PC-9 (cell line): ENCODE results near the gene KIF26A. TPM values are rescaled to one million over a fixed set of nuclear protein-coding genes. Genes with fewer than 3 reads are reported as not detected.
"Not testable (repeated sequence)": the region's sequence is repeated elsewhere in the genome, so short reads cannot be mapped to it uniquely, and the experiment has no call there.

Experiments used
- BruUV-seq: library from RNA; stranded (reverse); fragments of 400-500 nt; replicated peaks from 2 replicates; lab custom pipeline; 2021; lab: Mats Ljungman, UMichigan
- CTCF ChIA-PET: fragments of 300-600 bp; sonication (Branson Sonifier 250); formaldehyde crosslinking; loops from one replicate; lab custom pipeline; 2022; ENCODE audit warnings: antibody characterized with exemption; lab: Charles Lee
- POLR2A ChIA-PET: fragments of 300-600 bp; sonication (Branson Sonifier 250); formaldehyde crosslinking; loops from one replicate; lab custom pipeline; 2022; ENCODE audit warnings: antibody characterized with exemption; ENCODE audit not compliant: unreplicated experiment; lab: Charles Lee
- DNase-seq, 2 experiments: peaks; one replicate each; pipeline versions ENCODE4 v3.0.0 to v3.0.0-alpha.2; 2015 to 2022; ENCODE audit warnings: mixed read lengths in 1 of 2
- H2AFZ ChIP-seq: fragments of 200-600 bp; sonication (generic); 2 replicates; pipeline ENCODE4 v1.8.1; 2017; ENCODE audit warnings: antibody characterized with exemption
- H3F3A ChIP-seq: fragments of 200-600 bp; sonication (generic); 2 replicates; pipeline ENCODE4 v1.8.1; 2017; ENCODE audit warnings: antibody characterized with exemption, mild to moderate bottlenecking, low read depth; ENCODE audit not compliant: insufficient read depth
- H3K27ac ChIP-seq: fragments of 200-600 bp; sonication (generic); 2 replicates; pipeline ENCODE4 v1.6.1; 2016; ENCODE audit warnings: mixed run types
- H3K27me3 ChIP-seq: fragments of 200-600 bp; sonication (generic); 2 replicates; pipeline ENCODE4 v1.6.1; 2016; ENCODE audit warnings: low read depth, mixed run types; ENCODE audit not compliant: insufficient read depth
- H3K36me3 ChIP-seq: fragments of 200-600 bp; sonication (generic); 2 replicates; pipeline ENCODE4 v1.6.1; 2016; ENCODE audit warnings: low read depth, mixed run types
- H3K4me1 ChIP-seq: fragments of 200-600 bp; sonication (generic); replicated peaks from 2 replicates; pipeline ENCODE4 v1.6.1; 2016; ENCODE audit warnings: mixed run types; ENCODE audit not compliant: insufficient read depth
- H3K4me2 ChIP-seq: fragments of 200-600 bp; sonication (generic); 2 replicates; pipeline ENCODE4 v1.6.1; 2017; ENCODE audit warnings: mixed run types
- H3K4me3 ChIP-seq: fragments of 200-600 bp; sonication (generic); 2 replicates; pipeline ENCODE4 v1.6.1; 2016; ENCODE audit warnings: mixed run types
- H3K79me2 ChIP-seq: fragments of 200-600 bp; sonication (generic); 2 replicates; pipeline ENCODE4 v1.6.1; 2017; ENCODE audit warnings: low read depth, mixed run types
- H3K9me2 ChIP-seq: fragments of 200-600 bp; sonication (generic); 2 replicates; pipeline ENCODE4 v1.8.1; 2017; ENCODE audit warnings: mild to moderate bottlenecking; ENCODE audit not compliant: insufficient read depth
- H3K9me3 ChIP-seq: fragments of 200-600 bp; sonication (generic); 2 replicates; pipeline ENCODE4 v1.8.1; 2016; ENCODE audit warnings: low read depth; ENCODE audit not compliant: insufficient read depth
- H4K20me1 ChIP-seq: fragments of 200-600 bp; sonication (generic); 2 replicates; pipeline ENCODE4 v1.8.1; 2017; ENCODE audit not compliant: insufficient read depth
- CTCF ChIP-seq: fragments of 200-600 bp; sonication (generic); conservative IDR thresholded peaks from 2 replicates; pipeline ENCODE4 v1.6.1; 2017; ENCODE audit warnings: mixed run types, antibody characterized with exemption, mild to moderate bottlenecking, moderate library complexity
- EZH2 ChIP-seq: fragments of 200-600 bp; sonication (generic); IDR thresholded peaks from 2 replicates; pipeline ENCODE4 v1.8.0; 2017; ENCODE audit warnings: antibody characterized with exemption, low read depth
- intact Hi-C: fragments of 100-400 bp; cut with micrococcal nuclease; formaldehyde crosslinking; loops from one replicate; pipeline ENCODE4 v1.10.0; 2022; ENCODE audit not compliant: unreplicated experiment
- total RNA-seq: library from RNA; stranded (reverse); gene quantifications from 2 replicates; pipeline ENCODE4 v1.2.3, GENCODE V29; 2021

The KIF26A gene
- total RNA-seq, 1 experiment from 2014 or later: 0.17 TPM

GRCh38 chr14:104207142-104208014 lies 69.0 kb downstream of the KIF26A start:
- H3K36me3 ChIP-seq: no peaks in the 10 kb centered on the region
- H3K27ac ChIP-seq: no peak overlapping the region
- DNase-seq: no peak
- intact Hi-C loops: no loop called here
- H3K79me2 ChIP-seq: no peaks in the 10 kb centered on the region
- H4K20me1 ChIP-seq: no peaks in the 10 kb centered on the region; the same call in 1 of the 2 replicates
- no peaks in the 10 kb centered on the region for H3K9me2 ChIP-seq
- no peaks in the 10 kb centered on the region for H3K9me3 ChIP-seq
- POLR2A ChIA-PET: no interaction called here
- H3F3A ChIP-seq: no peaks in the 10 kb centered on the region
- no TSS peak for BruUV-seq
- CTCF ChIA-PET: no interaction called here
- no peaks in the 10 kb centered on the region for H3K4me1 ChIP-seq
- TF ChIP-seq EZH2 (no peak), CTCF (no peak)
- H2AFZ ChIP-seq: no peak overlapping the region
- H3K4me2 ChIP-seq: no peak overlapping the region
- no peak overlapping the region for H3K4me3 ChIP-seq
- H3K27me3 ChIP-seq: peaks cover 82% of the 10 kb centered on the region

GRCh38 chr14:104208015-104208295 lies 69.6 kb downstream of the KIF26A start:
- H3K9me2 ChIP-seq, H3F3A ChIP-seq, H3K36me3 ChIP-seq, CTCF ChIA-PET, POLR2A ChIA-PET, H3K4me1 ChIP-seq, DNase-seq, BruUV-seq, H3K27ac ChIP-seq, H4K20me1 ChIP-seq, H3K79me2 ChIP-seq, H3K4me2 ChIP-seq, H2AFZ ChIP-seq, H3K9me3 ChIP-seq, H3K4me3 ChIP-seq, intact Hi-C loops: not testable (repeated sequence)
- H3K27me3 ChIP-seq: peaks cover 83% of the 10 kb centered on the region

GRCh38 chr14:104208331-104208730 lies 69.9 kb downstream of the KIF26A start:
- peaks cover 83% of the 10 kb centered on the region for H3K27me3 ChIP-seq
- H3K4me2 ChIP-seq, H3K4me1 ChIP-seq, DNase-seq, CTCF ChIA-PET, BruUV-seq, H3K36me3 ChIP-seq, intact Hi-C loops, H4K20me1 ChIP-seq, H3K9me2 ChIP-seq, H3K27ac ChIP-seq, POLR2A ChIA-PET, H3K79me2 ChIP-seq, H3F3A ChIP-seq, H2AFZ ChIP-seq, H3K9me3 ChIP-seq, H3K4me3 ChIP-seq: not testable (repeated sequence)

GRCh38 chr14:104209071-104209470 lies 70.7 kb downstream of the KIF26A start:
- DNase-seq, H3K9me3 ChIP-seq, intact Hi-C loops, H2AFZ ChIP-seq, H4K20me1 ChIP-seq, CTCF ChIA-PET, POLR2A ChIA-PET, H3F3A ChIP-seq, H3K4me3 ChIP-seq, H3K36me3 ChIP-seq, H3K9me2 ChIP-seq, H3K4me2 ChIP-seq, H3K4me1 ChIP-seq, BruUV-seq, H3K79me2 ChIP-seq, H3K27ac ChIP-seq: not testable (repeated sequence)
- peaks cover 90% of the 10 kb centered on the region for H3K27me3 ChIP-seq
